OCI-LY7 (cell line): ENCODE measurements around the gene EMD. TPM values are rescaled to one million over a fixed set of nuclear protein-coding genes. Genes with fewer than 3 reads are reported as not detected.

Experiments used
- BruUV-seq: library from RNA; stranded (reverse); fragments of 400-500 nt; replicated peaks from 2 replicates; lab custom pipeline; 2021; lab: Mats Ljungman, UMichigan
- CTCF ChIA-PET: fragments of 300-600 bp; sonication (Branson Sonifier 250); formaldehyde crosslinking; loops from one replicate; lab custom pipeline; 2022; ENCODE audit warnings: antibody characterized with exemption; ENCODE audit not compliant: unreplicated experiment; lab: Charles Lee
- POLR2A ChIA-PET: fragments of 300-600 bp; sonication (Branson Sonifier 250); formaldehyde crosslinking; loops from one replicate; lab custom pipeline; 2022; ENCODE audit warnings: antibody characterized with exemption; lab: Charles Lee
- DNase-seq: peaks from one replicate; pipeline ENCODE4 v3.0.0-alpha.2; 2015; ENCODE audit warnings: low spot score
- H2AFZ ChIP-seq: fragments of 200-600 bp; sonication (generic), shearing (Covaris generic); 2 replicates; pipeline ENCODE4 v1.6.1; 2014; ENCODE audit warnings: mild to moderate bottlenecking, antibody characterized with exemption, low read length, moderate library complexity
- H3K27ac ChIP-seq: fragments of 200-600 bp; sonication (generic); 2 replicates; pipeline ENCODE4 v1.5.1; 2014; ENCODE audit warnings: mixed run types, low read depth, mild to moderate bottlenecking, moderate library complexity, low read length, inconsistent platforms; ENCODE audit not compliant: poor library complexity, severe bottlenecking
- H3K36me3 ChIP-seq: fragments of 200-600 bp; sonication (generic); 2 replicates; pipeline ENCODE4 v1.6.1; 2014; ENCODE audit warnings: mild to moderate bottlenecking, antibody characterized with exemption, low read length, moderate library complexity, mixed read lengths; ENCODE audit not compliant: insufficient read depth
- H3K4me1 ChIP-seq: fragments of 200-600 bp; sonication (generic); 2 replicates; pipeline ENCODE4 v1.5.1; 2014; ENCODE audit warnings: mild to moderate bottlenecking, low read length; ENCODE audit not compliant: insufficient read depth, poor library complexity, severe bottlenecking
- H3K4me2 ChIP-seq: fragments of 200-600 bp; sonication (generic); 2 replicates; pipeline ENCODE4 v1.6.1; 2014; ENCODE audit warnings: mild to moderate bottlenecking, low read length
- H3K4me3 ChIP-seq: fragments of 200-600 bp; sonication (generic); 2 replicates; pipeline ENCODE4 v1.5.1; 2014; ENCODE audit warnings: mild to moderate bottlenecking, low read depth, low read length; ENCODE audit not compliant: poor library complexity, severe bottlenecking
- H3K79me2 ChIP-seq: fragments of 200-600 bp; sonication (generic); 2 replicates; pipeline ENCODE4 v1.6.1; 2016; ENCODE audit warnings: low read depth, mild to moderate bottlenecking, low read length, moderate library complexity, mixed read lengths; ENCODE audit not compliant: insufficient read depth
- H3K9me2 ChIP-seq: fragments of 200-600 bp; sonication (generic); 2 replicates; pipeline ENCODE4 v1.6.1; 2016; ENCODE audit warnings: mild to moderate bottlenecking, low read length, mixed read lengths; ENCODE audit not compliant: insufficient read depth
- H3K9me3 ChIP-seq: fragments of 200-600 bp; sonication (generic); 2 replicates; pipeline ENCODE4 v1.6.1; 2014; ENCODE audit warnings: mild to moderate bottlenecking, mixed run types, low read length, mixed read lengths
- H4K20me1 ChIP-seq: fragments of 200-600 bp; sonication (generic); 2 replicates; pipeline ENCODE4 v1.6.1; 2014; ENCODE audit warnings: mild to moderate bottlenecking, antibody characterized with exemption, low read length, moderate library complexity, mixed read lengths; ENCODE audit not compliant: insufficient read depth
- EZH2phosphoT487 ChIP-seq: fragments of 200-600 bp; sonication (generic); IDR thresholded peaks from 2 replicates; pipeline ENCODE4 v1.6.1; 2018; ENCODE audit warnings: low read depth, borderline replicate concordance, mild to moderate bottlenecking, mixed run types, antibody characterized with exemption, low read length, moderate library complexity, mixed read lengths
- intact Hi-C: fragments of 100-400 bp; cut with micrococcal nuclease; formaldehyde crosslinking; loops from one replicate; pipeline ENCODE4 v1.10.0; 2022; ENCODE audit not compliant: unreplicated experiment
- total RNA-seq, 2 experiments: library from RNA; depleted of rRNA in 1 of 2; stranded (reverse); fragments of >200 nt in 1 of 2; shearing (Covaris generic) in 1 of 2; gene quantifications; 2 replicates each; pipeline ENCODE4 v1.2.3, GENCODE V29; 2014 to 2022
- TF ChIP-seq, protein P1 (sequence below): fragments of 200-600 bp; sonication (generic); conservative IDR thresholded peaks from 2 replicates; pipeline ENCODE4 v1.5.1; 2014; ENCODE audit warnings: mild to moderate bottlenecking, antibody characterized with exemption, low read length, moderate library complexity, mixed read lengths

The EMD gene
- total RNA-seq, 2 experiments from 2014 or later = 35.4 to 64.6 TPM

GRCh38 chrX:154401918-154402621 lies 23.0 kb downstream of the EMD start:
- intact Hi-C loops = loop anchor here (5.0 kb wide), 1 partner anchor 130 kb away; no protein-coding TSS in a partner anchor
- no peaks in the 10 kb centered on the region for H3K9me2 ChIP-seq
- ChIA-PET CTCF (interaction anchor here (0.5 kb wide), 1 partner anchor 52 kb away, joined by 4 read pairs; no protein-coding TSS in a partner anchor), POLR2A (no interaction called here)
- H3K36me3 ChIP-seq = peaks cover 38% of the 10 kb centered on the region
- H3K79me2 ChIP-seq = peaks cover 11% of the 10 kb centered on the region; the same call in 1 of the 2 replicates
- DNase-seq = peak; percentile 11
- no peak for TF ChIP-seq EZH2phosphoT487
- TF ChIP-seq, protein P1, sequence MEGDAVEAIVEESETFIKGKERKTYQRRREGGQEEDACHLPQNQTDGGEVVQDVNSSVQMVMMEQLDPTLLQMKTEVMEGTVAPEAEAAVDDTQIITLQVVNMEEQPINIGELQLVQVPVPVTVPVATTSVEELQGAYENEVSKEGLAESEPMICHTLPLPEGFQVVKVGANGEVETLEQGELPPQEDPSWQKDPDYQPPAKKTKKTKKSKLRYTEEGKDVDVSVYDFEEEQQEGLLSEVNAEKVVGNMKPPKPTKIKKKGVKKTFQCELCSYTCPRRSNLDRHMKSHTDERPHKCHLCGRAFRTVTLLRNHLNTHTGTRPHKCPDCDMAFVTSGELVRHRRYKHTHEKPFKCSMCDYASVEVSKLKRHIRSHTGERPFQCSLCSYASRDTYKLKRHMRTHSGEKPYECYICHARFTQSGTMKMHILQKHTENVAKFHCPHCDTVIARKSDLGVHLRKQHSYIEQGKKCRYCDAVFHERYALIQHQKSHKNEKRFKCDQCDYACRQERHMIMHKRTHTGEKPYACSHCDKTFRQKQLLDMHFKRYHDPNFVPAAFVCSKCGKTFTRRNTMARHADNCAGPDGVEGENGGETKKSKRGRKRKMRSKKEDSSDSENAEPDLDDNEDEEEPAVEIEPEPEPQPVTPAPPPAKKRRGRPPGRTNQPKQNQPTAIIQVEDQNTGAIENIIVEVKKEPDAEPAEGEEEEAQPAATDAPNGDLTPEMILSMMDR = no peak
- no peak overlapping the region for H3K4me3 ChIP-seq
- peaks cover 9% of the 10 kb centered on the region for H3K4me1 ChIP-seq
- no peaks in the 10 kb centered on the region for H3K9me3 ChIP-seq
- H3K4me2 ChIP-seq = no peak overlapping the region
- H4K20me1 ChIP-seq = no peaks in the 10 kb centered on the region
- H2AFZ ChIP-seq = no peak overlapping the region
- peak overlapping the region; percentile 39 for H3K27ac ChIP-seq
- no TSS peak for BruUV-seq

- H3K36me3 ChIP-seq = peaks cover 38% of the 10 kb centered on the region
- H3K9me3 ChIP-seq = no peaks in the 10 kb centered on the region
- no peaks in the 10 kb centered on the region for H3K9me2 ChIP-seq
- no peak overlapping the region for H3K4me2 ChIP-seq
- H3K27ac ChIP-seq = no peak overlapping the region
- TF ChIP-seq, protein P1 = no peak
- TF ChIP-seq EZH2phosphoT487 = no peak
- no peak overlapping the region for H2AFZ ChIP-seq
- intact Hi-C loops = loop anchor here (5.0 kb wide), 1 partner anchor 130 kb away; no protein-coding TSS in a partner anchor
- CTCF ChIA-PET = interaction anchor here (0.5 kb wide), 1 partner anchor 53 kb away, joined by 4 read pairs; no protein-coding TSS in a partner anchor
- peaks cover 9% of the 10 kb centered on the region for H3K4me1 ChIP-seq
- BruUV-seq = no TSS peak
- POLR2A ChIA-PET = no interaction called here
- H3K4me3 ChIP-seq = no peak overlapping the region
- H3K79me2 ChIP-seq = peaks cover 10% of the 10 kb centered on the region; the same call in 1 of the 2 replicates
- no peak for DNase-seq
- H4K20me1 ChIP-seq = no peaks in the 10 kb centered on the region
Measured at GRCh38 chrX:154402622-154403127, 23.6 kb downstream of the EMD start.

GRCh38 chrX:154403192-154403591 lies 24.1 kb downstream of the EMD start:
- H3K27ac ChIP-seq = no peak overlapping the region
- H3K36me3 ChIP-seq = peaks cover 38% of the 10 kb centered on the region
- H4K20me1 ChIP-seq = no peaks in the 10 kb centered on the region
- H3K79me2 ChIP-seq = peaks cover 10% of the 10 kb centered on the region; the same call in 1 of the 2 replicates
- ChIA-PET POLR2A (interaction anchor here (0.7 kb wide), 1 partner anchor 40 kb away, joined by 3 read pairs; the partner anchor contains the start of gene FAM50A), CTCF (no interaction called here)
- H3K4me2 ChIP-seq = no peak overlapping the region
- TF ChIP-seq EZH2phosphoT487 = no peak
- TF ChIP-seq, protein P1 = no peak
- H2AFZ ChIP-seq = no peak overlapping the region
- H3K9me2 ChIP-seq = no peaks in the 10 kb centered on the region
- H3K4me1 ChIP-seq = peaks cover 9% of the 10 kb centered on the region
- no TSS peak for BruUV-seq
- no peaks in the 10 kb centered on the region for H3K9me3 ChIP-seq
- DNase-seq = no peak
- intact Hi-C loops = loop anchor here (5.0 kb wide), 1 partner anchor 129 kb away; no protein-coding TSS in a partner anchor
- H3K4me3 ChIP-seq = no peak overlapping the region
